CD4-positive, alpha-beta T cell treated with Interleukin-4 for 1 hour (primary cell): ENCODE results near the gene USH1C.

Experiments
- DNase-seq, 2 donors: peaks; one replicate each; pipeline ENCODE4 v3.0.0-alpha.2; 2020 to 2022

The USH1C gene

DNA sequence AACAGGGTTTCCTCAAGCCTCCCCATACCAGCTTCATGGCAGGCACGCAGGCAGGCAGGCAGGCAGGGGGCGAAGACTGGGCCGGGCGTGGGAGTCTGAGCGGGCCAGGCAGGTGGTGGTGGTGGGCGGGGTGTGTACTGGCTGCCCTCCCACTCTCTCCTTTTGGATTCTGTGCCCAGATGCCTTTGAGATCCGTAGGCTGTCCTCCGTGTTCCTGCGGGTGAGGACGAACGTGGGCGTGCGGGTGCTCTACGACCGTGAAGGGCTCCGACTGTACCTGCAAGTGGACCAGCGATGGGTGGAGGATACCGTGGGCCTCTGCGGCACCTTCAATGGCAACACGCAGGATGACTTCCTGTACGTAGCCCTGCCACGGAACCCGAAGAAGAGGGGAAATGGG, 25.8 kb upstream of the USH1C start:
- no peak for DNase-seq

- peak in 1 of 2 donors; percentile 6 for DNase-seq
Observed at GRCh38 chr11:17568944-17569343, 24.7 kb upstream of the USH1C start.

- peak in 1 of 2 donors; percentile 2 for DNase-seq
Observed at GRCh38 chr11:17564687-17565042, 20.4 kb upstream of the USH1C start.

DNA sequence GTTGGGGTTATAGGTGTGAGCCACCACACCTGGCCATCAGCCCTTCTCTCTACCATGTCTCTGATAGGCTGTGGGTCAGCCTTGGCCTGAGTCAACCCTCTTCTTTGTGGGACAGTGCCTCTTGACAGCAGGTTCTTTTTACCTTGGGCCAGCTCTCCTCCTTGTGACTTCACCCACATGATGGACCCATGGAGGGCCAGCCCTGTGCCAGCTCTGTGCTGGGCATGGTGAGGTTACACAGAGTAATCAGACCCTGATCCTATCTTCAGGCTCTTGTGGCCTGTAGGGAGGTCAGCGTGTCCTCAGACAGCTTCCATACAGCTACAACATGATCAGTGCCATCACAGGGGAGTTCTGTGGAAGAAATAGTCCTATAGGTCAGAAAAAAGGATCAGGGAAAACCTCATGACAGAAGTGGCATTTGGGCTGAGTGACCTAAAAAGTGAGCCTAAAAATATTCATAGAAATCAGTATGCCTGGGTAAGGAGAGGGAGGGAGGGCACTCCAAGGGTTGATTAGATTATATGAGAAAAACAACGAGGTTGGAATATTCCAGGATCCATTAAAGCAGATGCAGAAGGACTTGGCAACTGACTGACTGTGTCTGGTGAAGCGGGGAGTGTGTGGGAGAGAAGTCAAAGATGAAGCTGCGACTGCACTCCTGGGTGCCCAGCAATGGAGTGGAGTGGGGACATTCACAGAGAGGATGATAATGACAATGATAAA, 19.9 kb upstream of the USH1C start:
- peak in 1 of 2 donors; percentile 7 for DNase-seq

- peak in 1 of 2 donors; percentile 10 for DNase-seq
Observed at GRCh38 chr11:17563231-17563646, 19.0 kb upstream of the USH1C start.

- peak in 1 of 2 donors; percentile 9 for DNase-seq
Observed at GRCh38 chr11:17561526-17561925, 17.3 kb upstream of the USH1C start.

DNA sequence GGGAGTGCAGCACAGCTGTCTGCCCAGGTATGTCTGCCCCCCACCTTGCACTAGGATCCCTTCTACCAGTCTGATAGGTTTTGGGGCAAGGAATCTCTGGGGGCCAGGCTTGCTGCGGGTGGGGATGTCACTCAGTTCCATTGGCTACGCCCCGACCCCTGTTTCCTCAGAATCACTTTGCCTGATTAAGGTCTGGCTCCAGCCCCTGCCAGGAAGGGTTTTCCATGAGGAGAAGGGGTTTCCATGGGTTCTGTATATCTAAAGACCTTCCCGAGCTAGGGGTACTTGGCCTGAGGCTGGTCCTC, 16.8 kb upstream of the USH1C start:
- peak in 1 of 2 donors; percentile 7 for DNase-seq

DNA sequence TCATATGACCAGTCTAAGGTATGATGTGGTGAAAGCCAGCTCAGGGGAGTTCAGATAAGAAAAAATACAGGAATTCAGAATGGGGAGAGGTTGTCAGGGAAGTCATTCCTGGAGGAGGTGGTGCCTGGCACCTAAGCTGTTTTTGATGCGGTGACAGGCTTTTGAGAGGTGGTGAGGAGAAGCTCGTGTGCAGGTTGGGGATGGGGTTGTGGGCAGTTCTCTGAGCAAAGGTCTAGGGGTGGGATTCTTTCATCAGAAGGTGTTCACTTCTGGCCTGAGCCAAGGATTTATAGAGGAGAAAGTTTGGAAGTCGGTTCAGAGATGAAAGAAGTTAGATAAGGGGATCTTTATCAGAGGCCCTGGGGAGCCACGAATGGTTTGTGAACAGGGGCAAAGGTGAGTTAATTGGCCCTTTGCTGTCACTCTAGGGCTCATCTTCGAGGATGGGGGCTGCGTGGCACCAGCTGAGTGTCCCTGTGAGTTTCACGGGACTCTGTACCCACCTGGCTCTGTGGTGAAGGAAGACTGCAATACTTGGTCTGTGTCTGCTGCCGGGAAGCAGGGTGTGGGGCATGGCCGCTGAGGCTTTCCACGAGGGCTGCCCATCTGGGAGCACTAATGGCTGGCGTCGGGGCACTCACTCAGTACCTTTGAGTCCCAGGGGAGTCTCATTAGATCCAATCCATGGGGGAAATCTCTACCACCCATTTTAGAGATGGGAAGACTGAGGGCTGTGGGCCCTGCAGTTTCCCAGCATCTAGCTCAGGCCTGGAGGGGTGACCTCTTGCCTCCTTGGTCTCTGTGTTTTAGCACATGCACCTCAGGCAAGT, 16.3 kb upstream of the USH1C start:
- peak in 1 of 2 donors; percentile 7 for DNase-seq

GRCh38 chr11:17559341-17560087, 15.3 kb upstream of the USH1C start:
- DNase-seq = peak in 1 of 2 donors; percentile 9

GRCh38 chr11:17558916-17559315, 14.7 kb upstream of the USH1C start:
- DNase-seq = no peak

DNA sequence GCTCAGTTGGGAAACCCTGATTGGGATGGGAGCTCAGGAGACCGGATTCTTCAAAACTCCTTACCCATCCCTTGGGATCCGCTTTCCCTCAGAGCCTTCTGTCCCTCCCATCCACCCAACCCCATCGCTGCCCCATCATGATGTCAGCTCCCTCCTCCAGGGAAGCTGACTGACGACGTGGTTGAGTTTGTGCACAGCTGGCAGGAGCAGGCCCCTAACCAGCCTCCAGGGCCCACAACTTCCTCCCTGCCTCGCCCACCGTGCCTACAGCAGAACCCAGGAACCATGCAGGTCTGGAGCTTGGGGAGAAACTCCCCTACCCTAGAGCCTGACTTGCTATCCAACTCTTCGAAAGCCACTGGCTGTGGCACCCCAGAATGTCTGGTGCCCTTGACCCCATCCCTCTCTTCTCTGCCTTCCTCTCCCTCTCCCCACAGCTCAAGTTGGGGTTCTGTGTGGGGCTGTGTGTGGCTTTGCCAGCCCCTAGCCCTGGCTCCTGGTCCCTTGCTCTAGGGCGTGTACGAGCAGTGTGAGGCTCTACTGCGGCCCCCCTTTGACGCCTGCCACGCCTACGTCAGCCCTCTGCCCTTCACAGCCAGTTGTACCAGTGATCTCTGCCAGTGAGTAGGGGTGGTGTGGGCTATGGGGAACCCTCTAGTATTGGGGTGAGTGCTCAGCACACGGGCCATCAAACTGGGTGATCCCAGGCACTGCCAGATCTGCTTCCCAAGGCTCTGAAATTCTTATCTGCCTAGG, 14.0 kb upstream of the USH1C start:
- peak in 1 of 2 donors; percentile 9 for DNase-seq

GRCh38 chr11:17556999-17557398, 12.8 kb upstream of the USH1C start:
- DNase-seq = peak in 1 of 2 donors; percentile 2

DNA sequence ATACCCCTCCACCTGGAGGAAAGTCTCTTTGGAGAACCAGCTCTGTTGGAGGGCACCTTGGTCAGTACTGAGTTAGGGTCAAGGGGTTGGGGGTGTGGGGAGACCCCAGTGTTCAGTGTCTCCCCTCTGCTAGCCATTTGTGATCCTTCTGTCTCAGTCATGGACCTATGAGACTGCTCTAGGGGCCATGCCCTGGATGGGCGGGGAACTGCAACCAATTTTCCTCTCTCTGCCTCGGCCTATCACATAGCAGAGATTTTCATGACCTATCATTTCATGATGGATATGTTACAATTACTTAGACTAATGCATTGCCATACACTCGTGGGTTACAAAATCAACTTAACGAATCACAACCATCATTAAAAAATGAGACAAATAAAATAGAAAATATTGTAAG, 10.3 kb upstream of the USH1C start:
- no peak for DNase-seq

DNA sequence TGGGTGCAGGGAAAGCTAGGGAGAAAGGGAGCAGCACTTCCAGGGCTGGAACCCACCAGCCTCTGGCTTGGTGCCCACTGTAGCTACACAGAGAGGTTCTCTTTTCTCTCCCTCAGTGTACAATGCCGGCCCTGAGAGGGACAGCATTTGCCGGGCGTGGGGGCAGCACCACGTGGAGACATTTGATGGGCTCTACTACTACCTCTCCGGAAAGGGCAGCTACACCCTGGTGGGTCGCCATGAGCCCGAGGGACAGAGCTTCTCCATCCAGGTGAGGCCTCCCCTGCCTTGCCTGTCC, 9.0 kb upstream of the USH1C start:
- no peak for DNase-seq

- DNase-seq = no peak
Observed at GRCh38 chr11:17552392-17553248, 8.4 kb upstream of the USH1C start.

GRCh38 chr11:17552041-17552355, 7.8 kb upstream of the USH1C start:
- DNase-seq = no peak

DNA sequence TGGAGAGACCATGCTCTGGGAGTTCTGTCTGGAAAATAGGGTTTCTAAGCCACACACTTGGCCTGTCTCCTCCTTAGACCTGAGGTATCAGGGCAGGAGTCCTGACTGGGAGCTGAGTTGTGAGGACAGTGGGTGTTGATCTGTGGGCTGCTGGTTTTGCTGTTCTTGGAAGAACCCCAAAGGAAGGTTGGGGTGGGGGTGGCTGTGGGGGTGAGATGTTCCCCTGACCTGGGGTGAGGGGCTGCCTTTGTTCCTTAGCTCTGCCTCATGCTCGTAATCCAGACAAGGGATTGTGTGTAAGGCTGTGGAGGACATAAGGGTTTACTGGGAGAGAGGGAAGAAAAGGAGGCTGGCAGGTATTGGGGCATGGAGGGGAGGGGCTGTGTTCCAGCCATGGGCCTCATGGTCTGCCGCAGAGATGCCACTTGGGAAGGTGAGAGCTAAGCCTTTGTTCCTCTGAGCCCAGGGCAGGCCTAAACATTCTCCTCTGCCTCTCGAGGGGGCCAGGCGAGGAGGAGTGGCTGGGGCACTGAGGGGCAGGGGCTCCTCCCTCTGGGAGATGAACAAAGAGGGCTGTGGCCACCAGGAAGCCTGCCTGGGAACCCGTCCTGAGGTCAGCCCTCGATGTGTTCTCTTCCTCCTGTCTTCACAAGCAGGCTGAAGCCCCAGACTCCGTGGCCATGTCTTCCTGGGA, 7.3 kb upstream of the USH1C start:
- DNase-seq = no peak

DNA sequence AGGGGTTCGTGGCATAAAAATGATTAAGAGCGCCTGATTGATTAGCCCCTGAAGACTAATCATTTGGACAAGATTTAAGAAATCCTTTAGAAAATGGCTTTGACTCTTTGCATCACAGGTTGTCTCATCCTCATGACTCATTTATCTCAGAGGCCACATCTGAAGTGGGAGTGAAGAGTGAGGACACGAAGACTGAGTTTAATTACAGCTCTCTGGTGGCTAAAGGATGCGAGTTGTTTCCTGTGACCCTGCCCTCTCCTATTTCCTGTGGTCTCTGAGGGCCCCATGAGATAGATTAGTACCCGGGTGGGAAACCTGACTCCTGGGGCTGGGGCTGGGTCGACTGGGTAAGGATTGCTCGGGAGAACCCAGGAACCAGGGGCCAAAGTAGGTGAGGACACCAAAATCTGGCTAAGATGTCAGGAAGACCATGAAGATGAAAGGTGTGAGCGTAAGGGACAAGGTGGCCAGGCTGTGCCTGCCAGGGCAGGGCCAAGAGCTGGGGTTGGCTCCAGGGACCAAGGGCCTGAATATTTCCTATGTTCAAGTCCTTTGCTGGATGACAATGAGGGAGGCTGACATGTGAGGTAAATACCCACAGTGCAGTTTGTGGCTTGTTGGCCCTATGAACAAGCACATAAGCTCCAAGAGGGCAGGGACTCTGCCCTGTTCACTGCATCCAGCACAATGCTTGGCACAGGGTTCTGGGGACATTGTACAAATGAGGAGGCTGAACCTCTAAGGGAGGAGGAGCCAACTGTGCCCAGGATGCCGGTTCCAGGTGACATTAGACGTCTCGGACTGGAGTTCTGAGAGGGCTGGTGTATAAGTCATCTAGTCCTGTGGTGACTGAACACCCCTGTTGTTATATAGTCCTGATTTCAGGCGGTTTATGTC, 6.5 kb upstream of the USH1C start:
- DNase-seq = no peak

- no peak for DNase-seq
Observed at GRCh38 chr11:17548444-17548843, 4.2 kb upstream of the USH1C start.

- DNase-seq = peak in 1 of 2 donors; percentile 2
Observed at GRCh38 chr11:17547932-17548331, 3.7 kb upstream of the USH1C start.
